Transverse colon (tissue), 4 donors: Measurements from ENCODE around the gene RRM2. TPM values are rescaled to one million over a fixed set of nuclear protein-coding genes. Genes with fewer than 3 reads are reported as not detected.
"Not testable (repeated sequence)": the region's sequence is repeated elsewhere in the genome, so short reads cannot be mapped to it uniquely, and the experiment has no call there.

Experiments
- DNase-seq: peaks from one replicate; pipeline ENCODE4 v3.0.0-alpha.2; 2019
- H3K27ac ChIP-seq, 4 donors: fragments of 200-600 bp; sonication (generic); 2 replicates each; pipeline ENCODE4 v1.5.1; 2016 to 2018; ENCODE audit warnings: inconsistent platforms in 4 of 4
- H3K27me3 ChIP-seq: fragments of 200-600 bp; sonication (generic); 2 replicates; pipeline ENCODE4 v1.5.1; 2017; ENCODE audit warnings: inconsistent platforms
- H3K36me3 ChIP-seq, 4 donors: fragments of 200-600 bp; sonication (generic); 2 replicates each; pipeline ENCODE4 v1.5.1; 2017 to 2019; ENCODE audit warnings: inconsistent platforms in 4 of 4
- H3K4me1 ChIP-seq, 4 donors: fragments of 200-600 bp; sonication (generic); 2 replicates each; pipeline ENCODE4 v1.5.1; 2017 to 2020; ENCODE audit warnings: inconsistent platforms in 4 of 4
- H3K4me3 ChIP-seq, 4 donors: fragments of 200-600 bp; sonication (generic); 1 replicate in 1 of 4; 2 replicates in 3 of 4; pipeline versions ENCODE4 v1.5.1 to v1.6.1; 2017 to 2019; ENCODE audit warnings: inconsistent platforms in 4 of 4
- H3K9me3 ChIP-seq, 2 donors: fragments of 200-600 bp; sonication (generic); 2 replicates each; pipeline ENCODE4 v1.5.1; 2017 to 2019; ENCODE audit warnings: inconsistent platforms in 2 of 2
- CTCF ChIP-seq, 5 experiments: fragments of 200-600 bp in 3 of 5; fragments of 450-650 bp in 2 of 5; sonication (generic) in 3 of 5; IDR thresholded peaks; 1 replicate in 2 of 5; 2 replicates in 3 of 5; pipeline ENCODE4 v1.5.1; 2016 to 2017; ENCODE audit warnings: antibody characterized with exemption in 5 of 5, inconsistent platforms in 3 of 5, mild to moderate bottlenecking in 2 of 5, moderate library complexity in 1 of 5
- EP300 ChIP-seq: sonication (generic); formaldehyde crosslinking; IDR thresholded peaks from one replicate; pipeline ENCODE4 v1.6.1; 2017; ENCODE audit warnings: antibody characterized with exemption, low read depth
- POLR2A ChIP-seq: fragments of 450-650 bp; IDR thresholded peaks from one replicate; pipeline ENCODE4 v1.6.1; 2016; ENCODE audit warnings: antibody characterized with exemption, mild to moderate bottlenecking, moderate library complexity
- POLR2AphosphoS5 ChIP-seq, 3 donors: sonication (generic); formaldehyde crosslinking; IDR thresholded peaks; one replicate each; pipeline ENCODE4 v1.6.1; 2016; ENCODE audit warnings: antibody characterized with exemption in 3 of 3
- WGBS, 2 donors: methylation state at CpG; one replicate each; pipeline ENCODE4 v1.1.5; 2018; ENCODE audit warnings: low coverage in 1 of 2; 5-methylcytosine and 5-hydroxymethylcytosine counted together
- in situ Hi-C, 4 donors: fragments of 200-750 bp; cut with MboI; loops; one replicate each; pipeline versions ENCODE4 v1.15.0 to v1.15.1; 2017; ENCODE audit warnings: low sequenced_read_pairs in 3 of 4, low pct_ligation_motif_present in 1 of 4, low pct_unique_long_range_greater_than_20kb in 1 of 4
- intact Hi-C: fragments of 100-400 bp; cut with DNase I; formaldehyde crosslinking; loops from one replicate; pipeline ENCODE4 v1.15.1; 2023; ENCODE audit warnings: low total_unique reads
- total RNA-seq, 4 donors: library from RNA; depleted of rRNA; stranded (reverse); fragments of >200 nt; gene quantifications; one replicate each; pipeline ENCODE4 v1.1.0, GENCODE V29; 2016

Gene RRM2
- total RNA-seq, 4 donors from 2014 or later = 4.0 to 12.9 (median 5.3) TPM; not detected in 1

- Histone ChIP-seq H3K36me3 (no peaks in the 10 kb centered on the region), H3K27me3 (no peaks in the 10 kb centered on the region), H3K9me3 (no peaks in the 10 kb centered on the region), H3K4me3 (no peak overlapping the region), H3K27ac (peak overlapping the region in 3 of 4 donors; percentile 48 to 62 (median 59)), H3K4me1 (peaks cover 4 to 10% (median 8%) of the 10 kb centered on the region in 4 donors)
- DNase-seq = no peak
- intact Hi-C loops (no loop called here), in situ Hi-C loops (loop anchor here in 2 of 4 donors (10.0 to 25.0 kb wide), 3 partner anchors 267 to 517 kb away; no protein-coding TSS in a partner anchor)
- TF ChIP-seq CTCF (IDR thresholded peaks at IDR 0.05) (no peak), POLR2A (no peak)
- 86 to 100% methylated on average over 1 to 16 of the region's 16 CpGs for WGBS, 2 donors
Measured at GRCh38 chr2:10144771-10145518, 22.4 kb downstream of the RRM2 start.

GRCh38 chr2:10145519-10146357 is 23.2 kb downstream of the RRM2 start:
- WGBS, 2 donors = 92% methylated on average over 13 of the region's 13 CpGs; no CpG with 5 or more reads in 1 of the 2 donors
- H3K36me3 ChIP-seq = no peaks in the 10 kb centered on the region
- peaks cover 4 to 10% (median 8%) of the 10 kb centered on the region in 4 donors for H3K4me1 ChIP-seq
- intact Hi-C loops = no loop called here
- H3K9me3 ChIP-seq = no peaks in the 10 kb centered on the region
- no peak for DNase-seq
- no peaks in the 10 kb centered on the region for H3K27me3 ChIP-seq
- TF ChIP-seq CTCF (IDR thresholded peaks at IDR 0.05) (no peak), POLR2A (no peak), EP300 (no peak), POLR2AphosphoS5 (IDR thresholded peaks at IDR 0.05) (no peak)
- in situ Hi-C loops = loop anchor here in 2 of 4 donors (10.0 to 25.0 kb wide), 3 partner anchors 267 to 517 kb away; no protein-coding TSS in a partner anchor
- H3K27ac ChIP-seq = peak overlapping the region in 2 of 4 donors; percentile 59 to 62
- H3K4me3 ChIP-seq = no peak overlapping the region

- no peaks in the 10 kb centered on the region for H3K27me3 ChIP-seq
- 87 to 94% methylated on average over 3 to 14 of the region's 14 CpGs for WGBS, 2 donors
- peaks cover 4 to 10% (median 8%) of the 10 kb centered on the region in 4 donors for H3K4me1 ChIP-seq
- in situ Hi-C loops (loop anchor here in 2 of 4 donors (10.0 to 25.0 kb wide), 3 partner anchors 266 to 516 kb away; no protein-coding TSS in a partner anchor), intact Hi-C loops (no loop called here)
- H3K36me3 ChIP-seq = no peaks in the 10 kb centered on the region
- H3K4me3 ChIP-seq = no peak overlapping the region
- no peak for DNase-seq
- no peaks in the 10 kb centered on the region for H3K9me3 ChIP-seq
- TF ChIP-seq POLR2AphosphoS5 (IDR thresholded peaks at IDR 0.05) (no peak), CTCF (IDR thresholded peaks at IDR 0.05) (no peak), POLR2A (no peak), EP300 (no peak)
- no peak overlapping the region for H3K27ac ChIP-seq
Measured at GRCh38 chr2:10146366-10147005, 23.9 kb downstream of the RRM2 start.

- intact Hi-C loops, H3K36me3 ChIP-seq, DNase-seq, H3K4me1 ChIP-seq, H3K27me3 ChIP-seq, H3K27ac ChIP-seq, H3K9me3 ChIP-seq, H3K4me3 ChIP-seq: not testable (repeated sequence)
- in situ Hi-C loops = loop anchor here in 2 of 4 donors (10.0 to 25.0 kb wide), 3 partner anchors 265 to 515 kb away; no protein-coding TSS in a partner anchor
- 90% methylated on average over 4 to 15 of the region's 15 CpGs for WGBS, 2 donors
Measured at GRCh38 chr2:10147050-10147660, 24.6 kb downstream of the RRM2 start.
